Nephron progenitor cell (in vitro differentiated cells): Measurements from ENCODE around the gene PRR33.

Source experiments
- DNase-seq: peaks from one replicate; pipeline ENCODE4 v3.0.0; 2021
- H3K27ac Mint-ChIP-seq: 2 replicates; pipeline ENCODE4 v1.8.0; 2021; ENCODE audit warnings: mild to moderate bottlenecking, moderate library complexity, mixed read lengths
- H3K27me3 Mint-ChIP-seq: 2 replicates; pipeline ENCODE4 v1.8.0; 2021; ENCODE audit warnings: mild to moderate bottlenecking, low read depth, mixed read lengths; ENCODE audit not compliant: poor library complexity
- H3K36me3 Mint-ChIP-seq: 2 replicates; pipeline ENCODE4 v1.8.0; 2021; ENCODE audit warnings: low read depth, mixed read lengths
- H3K4me1 Mint-ChIP-seq: 2 replicates; pipeline ENCODE4 v1.8.0; 2021; ENCODE audit warnings: mixed read lengths
- H3K4me3 Mint-ChIP-seq: 2 replicates; pipeline ENCODE4 v1.8.0; 2021; ENCODE audit warnings: mild to moderate bottlenecking, moderate library complexity, mixed read lengths
- H3K9me3 Mint-ChIP-seq: 2 replicates; pipeline ENCODE4 v1.8.0; 2021; ENCODE audit warnings: mild to moderate bottlenecking, moderate library complexity, mixed read lengths
- TF ChIP-seq, protein P1 (sequence below): fragments of 200-600 bp; sonication (generic); IDR thresholded peaks from 2 replicates; pipeline ENCODE4 v1.5.0; 2021; ENCODE audit warnings: antibody characterized with exemption

PRR33 gene

GRCh38 chr11:1899090-1899489, 7.4 kb upstream of the PRR33 start:
- TF ChIP-seq, protein P1, sequence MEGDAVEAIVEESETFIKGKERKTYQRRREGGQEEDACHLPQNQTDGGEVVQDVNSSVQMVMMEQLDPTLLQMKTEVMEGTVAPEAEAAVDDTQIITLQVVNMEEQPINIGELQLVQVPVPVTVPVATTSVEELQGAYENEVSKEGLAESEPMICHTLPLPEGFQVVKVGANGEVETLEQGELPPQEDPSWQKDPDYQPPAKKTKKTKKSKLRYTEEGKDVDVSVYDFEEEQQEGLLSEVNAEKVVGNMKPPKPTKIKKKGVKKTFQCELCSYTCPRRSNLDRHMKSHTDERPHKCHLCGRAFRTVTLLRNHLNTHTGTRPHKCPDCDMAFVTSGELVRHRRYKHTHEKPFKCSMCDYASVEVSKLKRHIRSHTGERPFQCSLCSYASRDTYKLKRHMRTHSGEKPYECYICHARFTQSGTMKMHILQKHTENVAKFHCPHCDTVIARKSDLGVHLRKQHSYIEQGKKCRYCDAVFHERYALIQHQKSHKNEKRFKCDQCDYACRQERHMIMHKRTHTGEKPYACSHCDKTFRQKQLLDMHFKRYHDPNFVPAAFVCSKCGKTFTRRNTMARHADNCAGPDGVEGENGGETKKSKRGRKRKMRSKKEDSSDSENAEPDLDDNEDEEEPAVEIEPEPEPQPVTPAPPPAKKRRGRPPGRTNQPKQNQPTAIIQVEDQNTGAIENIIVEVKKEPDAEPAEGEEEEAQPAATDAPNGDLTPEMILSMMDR, result no peak
- Mint-ChIP-seq H3K9me3 (no peaks in the 10 kb centered on the region), H3K4me1 (peaks cover 23% of the 10 kb centered on the region), H3K27ac (no peak overlapping the region), H3K27me3 (peaks cover 3% of the 10 kb centered on the region), H3K4me3 (no peak overlapping the region), H3K36me3 (no peaks in the 10 kb centered on the region)
- DNase-seq, result no peak

DNA sequence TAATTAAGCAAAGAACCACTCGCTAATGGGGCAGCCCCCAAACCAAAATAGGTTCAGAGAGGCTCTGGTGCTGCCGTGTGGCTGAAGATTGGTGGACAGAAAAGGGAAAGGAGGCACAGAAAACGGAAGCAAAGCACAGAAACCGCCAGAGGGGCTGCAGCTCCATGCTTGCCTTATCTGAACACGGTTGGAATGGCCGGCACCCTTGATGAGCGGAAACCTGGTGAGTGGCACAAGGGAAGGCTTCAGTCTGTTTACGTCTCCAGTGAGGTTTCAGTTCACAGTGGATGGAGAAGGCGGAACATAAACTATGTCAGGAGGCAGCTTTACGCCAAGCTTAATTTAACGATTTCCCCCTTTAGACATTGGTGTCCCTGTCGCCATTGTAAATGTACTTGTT, 5.2 kb upstream of the PRR33 start:
- Mint-ChIP-seq H3K27me3 (peaks cover 7% of the 10 kb centered on the region), H3K27ac (peak overlapping the region; percentile 78), H3K4me3 (no peak overlapping the region), H3K4me1 (peaks cover 23% of the 10 kb centered on the region), H3K9me3 (no peaks in the 10 kb centered on the region), H3K36me3 (no peaks in the 10 kb centered on the region)
- DNase-seq, result no peak
- TF ChIP-seq, protein P1, result no peak

GRCh38 chr11:1896468-1896867, 4.8 kb upstream of the PRR33 start:
- Mint-ChIP-seq H3K27ac (no peak overlapping the region), H3K4me3 (no peak overlapping the region), H3K9me3 (no peaks in the 10 kb centered on the region), H3K4me1 (peaks cover 23% of the 10 kb centered on the region), H3K36me3 (no peaks in the 10 kb centered on the region), H3K27me3 (peaks cover 7% of the 10 kb centered on the region)
- TF ChIP-seq, protein P1, result no peak
- no peak for DNase-seq

DNA sequence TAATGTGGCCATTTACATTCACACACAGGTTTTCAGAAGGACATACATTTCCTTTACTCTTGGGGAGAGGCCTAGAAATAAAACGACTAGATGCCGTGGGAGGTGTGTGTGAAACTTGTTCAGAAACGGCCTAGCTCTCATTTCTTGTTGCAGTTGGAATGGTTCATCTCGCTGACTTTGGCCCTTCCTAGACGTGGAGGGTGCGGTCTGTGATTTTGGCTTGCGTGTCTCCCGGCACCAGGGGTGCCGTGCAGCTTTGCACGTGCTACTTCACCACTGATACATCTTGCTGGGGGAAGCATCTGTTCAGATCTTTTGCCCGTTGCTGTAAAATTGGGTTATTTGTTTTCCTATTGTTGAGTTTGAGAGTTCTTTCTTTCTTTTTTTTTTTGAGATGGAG, 3.1 kb upstream of the PRR33 start:
- no peak for DNase-seq
- H3K9me3 Mint-ChIP-seq, result no peaks in the 10 kb centered on the region
- TF ChIP-seq, protein P1, result no peak
- H3K27me3 Mint-ChIP-seq, result peaks cover 7% of the 10 kb centered on the region
- H3K36me3 Mint-ChIP-seq, result no peaks in the 10 kb centered on the region
- peak overlapping the region; percentile 93 for H3K27ac Mint-ChIP-seq
- peaks cover 29% of the 10 kb centered on the region for H3K4me1 Mint-ChIP-seq
- H3K4me3 Mint-ChIP-seq, result no peak overlapping the region

DNA sequence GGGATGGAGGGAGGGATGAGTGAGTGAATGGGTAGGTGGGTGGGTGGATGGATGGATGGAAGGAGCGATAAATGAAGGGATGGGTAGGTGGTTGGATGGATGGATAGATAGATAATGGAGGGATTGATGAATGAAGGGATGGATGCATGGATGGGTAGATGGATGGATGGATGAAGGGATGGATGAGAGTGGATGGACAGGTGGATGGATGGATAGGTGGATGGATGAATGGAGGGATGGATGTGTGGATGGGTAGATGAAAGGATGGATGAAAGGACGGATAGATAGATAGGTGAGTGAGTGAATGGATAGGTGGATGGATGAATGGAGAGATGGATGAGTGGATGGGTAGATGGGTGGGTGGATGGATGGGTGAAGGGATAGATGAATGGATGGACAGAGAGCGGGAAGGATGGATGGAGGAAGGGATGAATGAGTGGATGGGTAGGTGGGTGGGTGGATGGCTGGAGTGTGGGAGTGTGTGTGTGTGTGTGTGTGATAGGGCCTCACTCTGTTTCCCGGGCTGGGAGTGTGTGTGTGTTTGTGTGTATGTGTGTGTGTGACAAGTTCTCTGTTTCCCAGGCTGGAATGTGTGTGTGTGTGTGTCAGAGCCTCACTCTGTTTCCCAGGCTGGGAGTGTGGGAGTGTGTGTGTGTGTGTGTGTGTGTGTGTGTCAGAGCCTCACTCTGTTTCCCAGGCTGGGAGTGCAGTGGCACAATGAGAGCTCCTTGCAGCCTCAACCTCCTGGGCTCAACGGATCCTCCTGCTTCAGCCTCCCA, 2.1 kb upstream of the PRR33 start:
- Mint-ChIP-seq H3K4me1 (peaks cover 31% of the 10 kb centered on the region), H3K27me3 (peaks cover 7% of the 10 kb centered on the region), H3K4me3 (no peak overlapping the region), H3K36me3 (no peaks in the 10 kb centered on the region), H3K9me3 (no peaks in the 10 kb centered on the region), H3K27ac (peak overlapping the region; percentile 93)
- DNase-seq, result no peak
- TF ChIP-seq, protein P1, result no peak

GRCh38 chr11:1892558-1892957, 863 bp upstream of the PRR33 start:
- TF ChIP-seq, protein P1, result no peak
- peaks cover 29% of the 10 kb centered on the region for H3K4me1 Mint-ChIP-seq
- peaks cover 9% of the 10 kb centered on the region for H3K27me3 Mint-ChIP-seq
- H3K9me3 Mint-ChIP-seq, result no peaks in the 10 kb centered on the region
- DNase-seq, result no peak
- no peaks in the 10 kb centered on the region for H3K36me3 Mint-ChIP-seq
- no peak overlapping the region for H3K27ac Mint-ChIP-seq
- H3K4me3 Mint-ChIP-seq, result no peak overlapping the region
